HL-60 (cell line): ENCODE measurements around the gene DMD.

Experiments
- DNase-seq, 2 experiments: peaks; one replicate each; pipeline ENCODE4 v3.0.0-alpha.2; 2010 to 2020; ENCODE audit warnings: low read depth in 1 of 2, low spot score in 1 of 2
- H3K27ac ChIP-seq: fragments of 250-450 bp; sonication (Bioruptor Pico); replicated peaks from 2 replicates; pipeline ENCODE4 v1.5.1; 2020; ENCODE audit warnings: mild to moderate bottlenecking, moderate library complexity
- H3K27me3 ChIP-seq: fragments of 250-450 bp; sonication (Bioruptor Pico); 2 replicates; pipeline ENCODE4 v1.5.1; 2021; ENCODE audit warnings: mild to moderate bottlenecking, moderate library complexity; ENCODE audit not compliant: insufficient read depth, poor library complexity, severe bottlenecking
- H3K4me3 ChIP-seq: replicated peaks from 2 replicates; pipeline ENCODE4 v1.5.1; 2011; ENCODE audit warnings: mild to moderate bottlenecking, control low read depth, low read length; ENCODE audit not compliant: insufficient read depth
- GABPA ChIP-seq: IDR thresholded peaks from 2 replicates; pipeline ENCODE4 v1.6.1; 2012; ENCODE audit warnings: low read depth
- POLR2AphosphoS5 ChIP-seq: IDR thresholded peaks from 2 replicates; pipeline ENCODE4 v1.6.1; 2012; ENCODE audit warnings: low read depth
- SPI1 ChIP-seq: IDR thresholded peaks from 2 replicates; pipeline ENCODE4 v1.6.1; 2012; ENCODE audit warnings: low read depth, mild to moderate bottlenecking, borderline replicate concordance
- TF ChIP-seq, protein P1 (sequence below): IDR thresholded peaks from 2 replicates; pipeline ENCODE4 v1.6.1; 2012; ENCODE audit warnings: low read depth; ENCODE audit not compliant: insufficient replicate concordance
- TF ChIP-seq, protein P2 (sequence below): IDR thresholded peaks from one replicate; pipeline ENCODE4 v1.5.1; 2011; ENCODE audit warnings: low read length, control low read depth, inconsistent platforms; ENCODE audit not compliant: insufficient read depth

Gene DMD

DNA sequence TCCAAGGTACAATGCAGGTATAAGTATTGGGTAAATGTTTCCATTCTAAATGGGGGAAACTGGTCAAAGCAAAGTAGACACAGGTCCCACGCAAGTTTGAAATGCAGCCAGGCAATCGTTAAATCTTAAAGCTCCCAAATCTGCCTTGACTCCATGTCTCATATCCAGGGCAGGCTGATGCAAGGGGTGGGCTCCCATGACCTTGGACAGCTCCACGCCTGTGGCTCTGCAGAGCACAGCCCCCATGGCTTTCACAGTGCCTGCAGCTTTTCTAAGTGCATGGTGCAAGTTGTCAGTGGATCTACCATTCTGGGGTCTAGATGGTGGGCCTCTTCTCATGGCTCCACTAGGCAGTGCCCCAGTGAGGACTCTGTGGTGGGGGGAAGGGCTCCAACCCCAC is 436.4 kb downstream of the DMD start:
- DNase-seq, result no peak
- no peak for TF ChIP-seq GABPA
- TF ChIP-seq, protein P1, sequence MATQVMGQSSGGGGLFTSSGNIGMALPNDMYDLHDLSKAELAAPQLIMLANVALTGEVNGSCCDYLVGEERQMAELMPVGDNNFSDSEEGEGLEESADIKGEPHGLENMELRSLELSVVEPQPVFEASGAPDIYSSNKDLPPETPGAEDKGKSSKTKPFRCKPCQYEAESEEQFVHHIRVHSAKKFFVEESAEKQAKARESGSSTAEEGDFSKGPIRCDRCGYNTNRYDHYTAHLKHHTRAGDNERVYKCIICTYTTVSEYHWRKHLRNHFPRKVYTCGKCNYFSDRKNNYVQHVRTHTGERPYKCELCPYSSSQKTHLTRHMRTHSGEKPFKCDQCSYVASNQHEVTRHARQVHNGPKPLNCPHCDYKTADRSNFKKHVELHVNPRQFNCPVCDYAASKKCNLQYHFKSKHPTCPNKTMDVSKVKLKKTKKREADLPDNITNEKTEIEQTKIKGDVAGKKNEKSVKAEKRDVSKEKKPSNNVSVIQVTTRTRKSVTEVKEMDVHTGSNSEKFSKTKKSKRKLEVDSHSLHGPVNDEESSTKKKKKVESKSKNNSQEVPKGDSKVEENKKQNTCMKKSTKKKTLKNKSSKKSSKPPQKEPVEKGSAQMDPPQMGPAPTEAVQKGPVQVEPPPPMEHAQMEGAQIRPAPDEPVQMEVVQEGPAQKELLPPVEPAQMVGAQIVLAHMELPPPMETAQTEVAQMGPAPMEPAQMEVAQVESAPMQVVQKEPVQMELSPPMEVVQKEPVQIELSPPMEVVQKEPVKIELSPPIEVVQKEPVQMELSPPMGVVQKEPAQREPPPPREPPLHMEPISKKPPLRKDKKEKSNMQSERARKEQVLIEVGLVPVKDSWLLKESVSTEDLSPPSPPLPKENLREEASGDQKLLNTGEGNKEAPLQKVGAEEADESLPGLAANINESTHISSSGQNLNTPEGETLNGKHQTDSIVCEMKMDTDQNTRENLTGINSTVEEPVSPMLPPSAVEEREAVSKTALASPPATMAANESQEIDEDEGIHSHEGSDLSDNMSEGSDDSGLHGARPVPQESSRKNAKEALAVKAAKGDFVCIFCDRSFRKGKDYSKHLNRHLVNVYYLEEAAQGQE, result peak; percentile 23
- H3K27me3 ChIP-seq, result no peaks in the 10 kb centered on the region
- H3K27ac ChIP-seq, result no peak overlapping the region
- H3K4me3 ChIP-seq, result no peak overlapping the region

DNA sequence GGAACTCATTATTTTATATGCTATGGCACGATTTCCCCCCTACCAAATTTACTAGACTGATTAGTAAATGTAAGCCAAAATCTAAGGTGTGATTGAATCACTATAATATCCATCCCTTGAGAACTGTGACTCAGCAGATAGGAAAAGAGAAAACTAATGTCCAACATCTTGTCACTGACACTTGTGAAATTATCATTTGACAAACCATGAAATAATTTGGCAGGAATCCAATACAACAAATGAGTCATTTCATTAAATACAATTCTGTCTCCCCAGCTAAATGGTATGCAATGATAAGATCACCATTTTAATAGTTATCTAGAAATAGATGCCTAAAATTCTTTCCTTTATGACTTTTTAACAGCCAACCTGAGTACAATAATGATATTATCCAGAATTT is 462.3 kb downstream of the DMD start:
- TF ChIP-seq SPI1 (no peak), POLR2AphosphoS5 (no peak), GABPA (no peak)
- TF ChIP-seq, protein P1, result no peak
- TF ChIP-seq, protein P2, sequence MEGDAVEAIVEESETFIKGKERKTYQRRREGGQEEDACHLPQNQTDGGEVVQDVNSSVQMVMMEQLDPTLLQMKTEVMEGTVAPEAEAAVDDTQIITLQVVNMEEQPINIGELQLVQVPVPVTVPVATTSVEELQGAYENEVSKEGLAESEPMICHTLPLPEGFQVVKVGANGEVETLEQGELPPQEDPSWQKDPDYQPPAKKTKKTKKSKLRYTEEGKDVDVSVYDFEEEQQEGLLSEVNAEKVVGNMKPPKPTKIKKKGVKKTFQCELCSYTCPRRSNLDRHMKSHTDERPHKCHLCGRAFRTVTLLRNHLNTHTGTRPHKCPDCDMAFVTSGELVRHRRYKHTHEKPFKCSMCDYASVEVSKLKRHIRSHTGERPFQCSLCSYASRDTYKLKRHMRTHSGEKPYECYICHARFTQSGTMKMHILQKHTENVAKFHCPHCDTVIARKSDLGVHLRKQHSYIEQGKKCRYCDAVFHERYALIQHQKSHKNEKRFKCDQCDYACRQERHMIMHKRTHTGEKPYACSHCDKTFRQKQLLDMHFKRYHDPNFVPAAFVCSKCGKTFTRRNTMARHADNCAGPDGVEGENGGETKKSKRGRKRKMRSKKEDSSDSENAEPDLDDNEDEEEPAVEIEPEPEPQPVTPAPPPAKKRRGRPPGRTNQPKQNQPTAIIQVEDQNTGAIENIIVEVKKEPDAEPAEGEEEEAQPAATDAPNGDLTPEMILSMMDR, result no peak
- Histone ChIP-seq H3K27ac (no peak overlapping the region), H3K27me3 (no peaks in the 10 kb centered on the region), H3K4me3 (no peak overlapping the region)
- no peak for DNase-seq

DNA sequence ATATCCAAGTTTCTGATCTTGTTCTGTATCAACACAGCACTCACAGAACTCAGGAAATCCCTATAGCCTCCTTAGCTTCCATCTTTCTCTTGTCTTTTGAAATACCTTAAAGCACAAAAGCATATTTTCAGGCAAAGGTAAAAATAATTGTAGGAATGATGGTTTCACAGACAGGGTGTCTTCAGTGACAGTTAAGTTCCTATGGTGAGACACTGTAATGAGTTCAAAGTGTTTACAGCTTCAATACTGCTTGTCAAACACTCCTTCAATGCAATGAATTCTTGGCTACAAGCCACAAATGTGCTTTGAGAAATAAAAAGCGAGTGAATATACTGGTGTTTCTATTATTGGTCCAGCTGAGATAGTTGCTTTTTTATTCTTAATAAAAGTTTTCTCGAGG is 466.0 kb downstream of the DMD start:
- TF ChIP-seq, protein P2, result no peak
- TF ChIP-seq, protein P1, result no peak
- no peak for TF ChIP-seq GABPA
- no peak for TF ChIP-seq POLR2AphosphoS5
- TF ChIP-seq SPI1, result no peak
- no peak for DNase-seq
- Histone ChIP-seq H3K4me3 (no peak overlapping the region), H3K27ac (no peak overlapping the region), H3K27me3 (no peaks in the 10 kb centered on the region)

DNA sequence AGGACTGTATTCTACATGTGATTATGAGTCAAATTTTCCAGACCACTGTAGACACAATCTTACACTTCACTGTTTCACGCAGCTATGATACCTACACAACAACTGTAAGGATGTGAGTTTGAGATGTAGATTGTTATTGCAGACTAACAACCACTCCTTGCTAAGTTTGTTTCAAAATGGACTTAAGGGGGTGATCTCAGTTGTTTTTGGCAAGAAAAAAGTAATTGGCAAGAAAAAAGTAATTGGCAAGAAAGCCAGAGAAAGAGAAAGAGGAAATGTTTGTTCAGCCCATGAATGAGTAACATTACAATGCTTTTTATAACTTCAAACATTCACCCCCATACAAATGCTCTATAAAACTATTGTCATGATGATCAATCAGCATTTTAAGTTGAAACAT is 466.4 kb downstream of the DMD start:
- Histone ChIP-seq H3K27ac (no peak overlapping the region), H3K27me3 (no peaks in the 10 kb centered on the region), H3K4me3 (no peak overlapping the region)
- no peak for DNase-seq
- TF ChIP-seq, protein P2, result no peak
- TF ChIP-seq GABPA, result no peak
- TF ChIP-seq, protein P1, result no peak
- no peak for TF ChIP-seq POLR2AphosphoS5
- TF ChIP-seq SPI1, result no peak
